ENCODE measurements around the gene CRAT. TPM values are rescaled to one million over a fixed set of nuclear protein-coding genes. Genes with fewer than 3 reads are reported as not detected.

Gene CRAT
- total RNA-seq, 2 experiments from 2014 or later = 1.8 to 6.5 TPM

Other genes with a start within 250 kb of the CRAT start
- gene KYAT1, start 228.8 kb downstream of the CRAT start, total RNA-seq (2014; rRNA removed; shearing (Covaris generic)) = 38.2 and 44.7 TPM in 2 replicates
- 28.3 and 34.5 TPM in 2 replicates for gene KYAT1, start 228.8 kb downstream of the CRAT start, total RNA-seq (2022)
- 20.0 and 26.9 TPM in 2 replicates for gene LRRC8A, start 228.7 kb downstream of the CRAT start, total RNA-seq (2014; rRNA removed; shearing (Covaris generic))
- gene LRRC8A, start 228.7 kb downstream of the CRAT start, total RNA-seq (2022) = 21.0 and 22.9 TPM in 2 replicates
- gene PHYHD1, start 189.8 kb downstream of the CRAT start, total RNA-seq (2014; rRNA removed; shearing (Covaris generic)) = 69.0 and 83.5 TPM in 2 replicates
- 132 and 150 TPM in 2 replicates for gene PHYHD1, start 189.8 kb downstream of the CRAT start, total RNA-seq (2022)
- gene DOLK, start 163.2 kb downstream of the CRAT start, total RNA-seq (2014; rRNA removed; shearing (Covaris generic)) = 9.6 and 11.2 TPM in 2 replicates
- gene DOLK, start 163.2 kb downstream of the CRAT start, total RNA-seq (2022) = 5.1 and 5.8 TPM in 2 replicates
- gene NUP188, start 163.1 kb downstream of the CRAT start, total RNA-seq (2014; rRNA removed; shearing (Covaris generic)) = 70.5 and 73.6 TPM in 2 replicates
- gene NUP188, start 163.1 kb downstream of the CRAT start, total RNA-seq (2022) = 83.8 and 91.6 TPM in 2 replicates
- gene SH3GLB2, start 82.5 kb downstream of the CRAT start, total RNA-seq (2014; rRNA removed; shearing (Covaris generic)) = 58.4 and 73.6 TPM in 2 replicates
- gene SH3GLB2, start 82.5 kb downstream of the CRAT start, total RNA-seq (2022) = 92.6 and 95.8 TPM in 2 replicates
- 27.7 and 29.2 TPM in 2 replicates for gene MIGA2, start 74.2 kb downstream of the CRAT start, total RNA-seq (2014; rRNA removed; shearing (Covaris generic))
- 36.9 and 37.7 TPM in 2 replicates for gene MIGA2, start 74.2 kb downstream of the CRAT start, total RNA-seq (2022)
- 15.1 and 16.9 TPM in 2 replicates for gene DOLPP1, start 29.7 kb downstream of the CRAT start, total RNA-seq (2014; rRNA removed; shearing (Covaris generic))
- gene DOLPP1, start 29.7 kb downstream of the CRAT start, total RNA-seq (2022) = 13.5 and 16.9 TPM in 2 replicates
- 106 and 109 TPM in 2 replicates for gene PTPA, start 622 bp upstream of the CRAT start, total RNA-seq (2014; rRNA removed; shearing (Covaris generic))
- gene PTPA, start 622 bp upstream of the CRAT start, total RNA-seq (2022) = 95.8 and 111 TPM in 2 replicates
- 16.9 and 21.2 TPM in 2 replicates for gene IER5L, start 67.5 kb upstream of the CRAT start, total RNA-seq (2014; rRNA removed; shearing (Covaris generic))
- gene IER5L, start 67.5 kb upstream of the CRAT start, total RNA-seq (2022) = 2.8 and 3.4 TPM in 2 replicates

Data from OCI-LY7 (cell line).